NCI-H1092 (cell line): Measurements from ENCODE around the gene SH3BP5L.

Experiments used
- DNase-seq: peaks from one replicate; lab custom pipeline; 2025; lab: John Stamatoyannopoulos, UW

Gene SH3BP5L

DNA sequence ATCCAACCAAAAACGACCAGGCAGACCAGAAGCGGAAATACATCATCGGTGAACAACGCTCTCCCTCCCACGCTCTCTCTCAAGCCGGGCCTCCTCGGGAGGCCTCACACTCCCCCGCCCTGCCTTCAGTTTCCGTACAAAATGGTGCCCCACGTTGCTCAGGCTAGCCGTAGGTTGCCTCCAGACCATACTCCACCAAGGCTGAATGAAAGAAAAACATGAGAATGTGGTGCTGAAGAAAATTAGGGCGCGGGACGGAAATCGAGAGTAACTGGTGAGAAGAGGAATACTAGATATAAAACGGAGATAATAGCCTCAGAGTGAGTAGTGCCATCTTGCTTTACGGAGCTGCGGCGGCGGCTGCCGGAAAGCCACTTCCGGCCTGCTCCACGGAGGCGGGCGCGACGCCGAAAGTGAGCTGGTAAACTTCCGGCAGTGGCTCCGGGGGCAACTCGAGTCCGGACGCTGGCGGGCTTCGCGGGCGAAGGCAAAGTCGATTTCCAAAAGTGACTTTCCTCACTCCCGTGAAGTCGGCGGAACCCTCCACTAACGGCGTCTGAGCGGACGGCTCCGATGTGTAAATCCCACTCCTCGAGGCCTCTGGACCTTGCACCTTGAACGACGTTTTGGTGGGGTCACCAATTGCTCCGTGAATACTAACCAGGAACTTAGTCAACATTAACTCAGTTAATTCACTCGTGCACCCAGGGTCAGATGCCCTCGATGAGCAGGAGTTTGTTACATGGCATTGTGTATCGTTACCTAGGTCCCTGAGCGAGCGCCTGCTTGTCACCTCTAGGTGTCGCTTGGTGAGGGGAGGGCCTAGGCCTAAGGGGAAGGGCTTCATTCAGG, at the start of gene SH3BP5L:
SH3BP5L (minus strand) TSS at position 7 of the 852 bp plus-strand sequence. CDS start 980 bp downstream, outside the sequence.
- DNase-seq: peak; percentile 93

DNA sequence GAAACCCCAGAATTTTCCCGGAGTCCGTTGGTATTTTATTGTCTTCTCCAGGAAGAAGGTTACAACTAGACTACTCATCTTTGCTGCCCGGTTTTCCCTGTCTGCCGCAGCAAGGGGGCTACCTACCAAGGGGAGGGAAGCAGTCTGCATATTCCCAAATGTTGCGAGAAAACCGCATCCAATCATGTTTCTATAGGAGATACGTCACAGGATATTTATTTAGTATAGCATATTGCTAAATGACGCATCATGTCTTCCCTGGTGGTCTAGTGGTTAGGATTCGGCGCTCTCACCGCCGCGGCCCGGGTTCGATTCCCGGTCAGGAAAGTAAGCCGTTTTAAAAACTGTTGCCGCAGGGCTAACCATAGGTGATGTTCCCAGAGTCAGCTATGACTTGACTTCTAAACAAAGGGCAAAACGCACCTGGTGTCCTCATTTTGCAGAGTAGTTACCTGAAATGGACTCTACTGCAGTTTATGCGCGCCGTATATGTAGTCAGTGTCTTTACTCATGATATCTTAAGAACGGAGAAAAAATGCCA, 48.3 kb upstream of the SH3BP5L start:
- peak; percentile 89 for DNase-seq

DNA sequence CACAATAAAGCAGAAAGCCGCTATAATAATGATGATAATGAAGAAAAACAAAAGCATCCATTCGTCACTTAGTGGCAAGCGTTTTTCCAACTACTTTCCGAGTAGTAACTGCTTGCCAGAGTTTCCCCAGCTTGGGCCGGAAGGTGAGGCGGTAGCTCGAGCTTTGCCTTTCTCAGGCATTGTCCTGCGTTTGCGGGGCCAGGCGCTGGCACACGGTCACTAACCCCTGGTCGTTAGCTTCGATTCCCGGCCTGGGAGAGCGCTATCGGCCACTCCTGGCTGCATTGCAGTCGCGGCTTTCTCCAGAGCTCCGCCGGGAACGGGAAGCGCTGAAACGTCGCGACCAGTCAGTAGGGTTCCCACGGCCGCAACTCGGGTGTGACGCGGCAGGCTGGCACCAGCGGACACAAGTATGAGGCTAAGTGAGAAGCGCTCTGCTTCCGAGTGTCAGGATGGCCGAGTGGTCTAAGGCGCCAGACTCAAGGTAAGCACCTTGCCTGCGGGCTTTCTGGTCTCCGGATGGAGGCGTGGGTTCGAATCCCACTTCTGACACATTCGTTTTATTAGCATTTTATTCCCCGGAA, 47.8 kb upstream of the SH3BP5L start:
- peak; percentile 94 for DNase-seq

DNA sequence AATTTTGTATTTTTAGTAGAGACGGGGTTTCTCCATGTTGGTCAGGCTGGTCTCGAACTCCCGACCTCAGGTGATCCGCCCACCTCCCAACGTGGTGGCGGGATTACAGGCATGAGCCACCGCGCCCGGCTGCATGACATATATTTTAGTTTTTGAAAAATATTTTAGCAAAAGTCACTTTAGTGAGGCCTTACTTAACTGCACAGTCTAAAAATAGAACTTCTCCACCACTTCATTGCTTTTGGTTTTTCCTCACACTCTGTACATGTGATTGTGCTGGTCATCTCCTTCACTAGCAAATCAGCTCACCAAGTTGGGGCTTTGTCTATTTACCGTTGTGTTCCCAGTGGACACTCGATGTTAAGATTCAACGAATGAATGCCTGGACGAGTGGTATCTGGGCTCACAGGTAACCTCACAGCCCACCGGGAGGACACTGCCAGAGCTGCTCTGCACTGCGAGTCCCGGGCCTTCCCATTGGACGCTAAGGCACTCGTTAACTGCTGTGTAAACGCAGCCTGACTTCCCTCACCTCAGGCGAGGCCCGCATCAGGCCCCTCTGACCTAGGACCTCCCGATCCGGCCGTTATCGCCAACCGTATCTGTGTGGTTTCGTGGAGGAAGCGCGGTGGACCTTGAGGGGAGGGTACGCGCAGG, 47.2 kb upstream of the SH3BP5L start:
- peak; percentile 43 for DNase-seq

DNA sequence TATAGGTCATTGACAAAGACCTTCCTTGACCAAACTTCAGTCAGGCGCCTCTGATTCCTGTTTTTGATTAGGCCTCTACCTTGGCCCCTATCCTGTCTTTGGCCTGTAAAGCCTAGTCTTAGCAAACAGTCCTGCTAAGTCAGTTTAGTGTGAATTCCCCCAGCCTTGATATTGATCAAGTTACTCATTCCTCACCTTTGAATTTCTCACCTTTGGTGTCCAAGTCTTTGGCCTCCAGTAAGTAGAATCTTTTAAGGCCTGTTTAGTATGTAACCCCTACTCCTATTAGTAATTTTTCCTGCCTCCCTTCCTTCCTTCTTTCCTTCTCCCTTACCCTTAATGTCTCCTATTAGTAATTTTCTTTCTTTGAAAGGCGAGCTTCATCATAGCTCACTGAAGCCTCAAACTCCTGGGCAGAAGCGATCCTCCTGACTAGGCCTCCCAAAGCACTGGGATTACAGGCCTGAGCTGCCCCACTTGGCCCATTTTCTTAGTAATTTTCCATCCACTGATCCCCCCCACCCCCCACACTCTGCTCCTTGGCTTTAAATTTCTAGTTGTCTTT, 46.2 kb upstream of the SH3BP5L start:
- DNase-seq: no peak

DNA sequence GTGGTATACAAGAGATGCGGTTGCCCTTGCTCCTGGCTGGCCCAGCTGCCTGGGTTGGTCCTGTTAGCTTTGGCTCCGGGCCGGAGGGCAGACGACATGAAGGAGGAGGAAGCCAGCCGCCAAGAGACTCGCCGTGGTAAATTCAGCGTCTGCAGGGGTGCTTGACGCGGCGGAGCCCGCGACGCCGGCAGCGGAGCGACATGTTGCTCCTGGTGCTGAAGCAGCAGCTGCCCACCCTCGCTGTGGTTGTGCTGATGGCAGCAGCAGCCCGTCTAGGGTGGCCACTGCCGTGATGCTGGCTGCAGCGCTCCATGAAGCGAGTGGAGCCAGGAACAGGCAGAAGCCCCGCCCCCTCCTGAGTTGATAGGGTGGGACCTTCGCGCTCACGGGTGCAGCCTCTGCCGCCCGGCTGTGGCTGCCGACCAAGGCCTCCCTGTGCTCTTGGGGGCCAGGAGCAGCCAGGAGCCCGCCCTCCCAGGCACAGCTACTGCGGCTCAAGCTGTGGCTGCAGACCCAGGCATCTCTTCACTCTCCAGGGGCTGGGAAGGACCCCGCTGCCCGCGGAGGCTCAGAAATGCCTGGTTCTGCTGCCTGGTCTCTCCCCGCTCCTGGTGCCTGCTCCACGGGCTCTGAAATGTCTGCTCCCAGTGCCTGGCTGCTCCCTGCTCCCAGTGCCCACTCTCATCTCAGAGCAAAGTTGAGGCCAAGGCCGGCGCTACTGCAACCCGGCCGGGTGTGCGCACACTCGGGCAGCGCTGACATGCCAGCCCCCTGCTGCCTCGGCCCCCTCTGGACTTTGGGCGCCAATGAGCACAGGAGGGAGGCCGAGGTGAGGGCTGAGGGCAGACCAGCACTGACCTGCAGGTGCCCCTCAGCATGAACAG, 37.5 kb upstream of the SH3BP5L start:
- DNase-seq: peak; percentile 91

DNA sequence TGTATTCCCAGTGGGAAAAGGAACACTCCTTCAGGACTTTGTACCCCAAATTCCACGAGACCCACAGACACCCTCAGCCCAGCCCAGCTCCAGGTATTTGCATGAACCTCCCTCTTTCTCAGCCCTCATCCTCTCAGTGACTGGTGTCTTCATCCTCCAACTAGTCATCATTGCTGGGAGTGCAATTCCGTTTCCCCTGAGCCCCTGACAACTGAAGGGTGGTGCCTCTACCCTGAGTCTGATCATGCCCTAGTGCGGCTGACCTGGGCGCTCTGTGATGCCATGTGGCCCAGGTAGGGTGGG, 36.9 kb upstream of the SH3BP5L start:
- DNase-seq: no peak

DNA sequence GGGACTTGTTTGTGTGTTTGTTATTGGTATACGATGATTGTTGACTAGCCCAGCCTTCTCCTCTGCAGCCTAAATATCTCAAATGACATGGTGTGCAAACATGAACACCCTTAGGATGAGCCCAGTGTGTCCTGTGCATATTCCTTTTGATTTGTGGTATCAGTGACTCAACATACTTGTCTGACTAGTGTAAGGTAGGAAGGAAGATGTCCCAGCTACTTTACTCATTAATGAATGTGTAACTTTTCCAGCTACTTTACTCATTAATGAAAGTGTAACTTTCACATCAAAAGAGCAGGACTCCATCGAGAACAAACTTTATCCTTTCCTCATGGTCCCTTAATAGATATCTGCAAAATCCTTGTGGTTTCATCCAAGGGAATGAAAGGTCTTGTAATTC, 35.9 kb upstream of the SH3BP5L start:
- no peak for DNase-seq

DNA sequence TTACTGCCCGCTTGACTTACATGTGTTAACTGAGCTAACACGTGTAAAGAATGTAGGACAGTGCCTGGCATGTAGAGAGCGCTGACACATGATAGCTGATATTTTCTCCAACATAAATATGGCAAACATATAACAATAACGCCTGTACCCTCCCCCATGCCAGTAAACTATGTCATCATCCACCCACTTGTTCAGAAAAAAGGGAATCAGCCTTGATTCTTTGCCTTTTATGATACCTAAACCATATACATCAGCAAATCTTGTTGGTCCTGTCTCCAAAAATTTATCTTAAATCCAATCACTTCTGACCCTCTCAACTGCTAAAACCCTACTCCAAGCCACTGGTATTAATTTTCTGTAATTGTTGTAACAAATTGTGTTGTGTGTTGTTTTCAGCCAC, 34.3 kb upstream of the SH3BP5L start:
- no peak for DNase-seq

DNA sequence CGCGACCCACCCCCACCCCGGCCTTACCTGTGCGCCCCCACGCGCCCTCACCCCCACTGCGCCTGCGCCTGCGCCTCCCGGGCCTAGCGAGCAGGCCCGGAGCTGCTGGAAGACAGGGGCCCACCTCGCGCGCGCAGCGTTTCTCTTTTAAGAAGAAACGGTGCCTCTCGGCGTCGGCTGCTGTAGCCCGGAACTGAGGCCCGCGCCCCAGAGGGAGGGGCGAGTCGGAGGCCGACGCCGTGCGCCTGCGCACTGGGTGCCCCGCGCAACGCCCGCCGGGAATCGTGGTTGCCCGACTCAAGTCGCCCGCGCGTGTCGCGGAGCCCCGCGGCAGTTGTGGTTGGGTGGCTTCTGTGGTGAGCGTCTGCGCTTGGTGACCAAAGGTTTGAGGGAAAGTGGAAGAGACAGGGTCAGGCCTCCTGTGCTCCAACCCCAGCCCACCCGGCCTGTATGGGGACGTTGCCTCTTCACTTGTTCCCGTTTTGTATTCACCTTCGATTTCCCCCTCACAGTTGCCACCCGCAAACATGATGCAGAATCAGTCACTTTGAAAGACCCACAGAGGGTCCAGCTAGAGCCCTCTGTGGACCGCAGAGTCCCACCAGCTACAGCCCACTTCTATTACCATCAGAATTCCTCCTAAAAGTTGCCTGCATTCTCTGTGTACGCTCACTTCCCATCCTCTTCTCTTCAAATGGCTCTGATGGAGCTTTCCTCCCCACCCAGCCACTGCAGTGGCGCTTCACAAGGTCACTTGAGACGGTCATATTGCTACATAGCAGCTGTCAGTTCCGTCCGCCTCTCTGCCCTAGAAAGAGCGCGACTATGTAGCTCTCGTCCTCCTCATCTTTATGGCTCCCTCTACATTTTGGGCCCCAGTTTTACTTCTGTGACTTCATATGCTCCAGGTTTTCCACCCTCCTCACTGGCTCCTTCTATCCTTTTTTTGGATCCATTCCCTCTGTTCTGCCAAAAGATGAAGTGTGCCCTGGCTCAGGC, 33.5 kb upstream of the SH3BP5L start, which contains the start of gene ZNF692:
ZNF692 (minus strand) TSS at position 195 of the 999 bp plus-strand sequence. CDS start 776 bp downstream, outside the sequence.
- DNase-seq: peak; percentile 98

DNA sequence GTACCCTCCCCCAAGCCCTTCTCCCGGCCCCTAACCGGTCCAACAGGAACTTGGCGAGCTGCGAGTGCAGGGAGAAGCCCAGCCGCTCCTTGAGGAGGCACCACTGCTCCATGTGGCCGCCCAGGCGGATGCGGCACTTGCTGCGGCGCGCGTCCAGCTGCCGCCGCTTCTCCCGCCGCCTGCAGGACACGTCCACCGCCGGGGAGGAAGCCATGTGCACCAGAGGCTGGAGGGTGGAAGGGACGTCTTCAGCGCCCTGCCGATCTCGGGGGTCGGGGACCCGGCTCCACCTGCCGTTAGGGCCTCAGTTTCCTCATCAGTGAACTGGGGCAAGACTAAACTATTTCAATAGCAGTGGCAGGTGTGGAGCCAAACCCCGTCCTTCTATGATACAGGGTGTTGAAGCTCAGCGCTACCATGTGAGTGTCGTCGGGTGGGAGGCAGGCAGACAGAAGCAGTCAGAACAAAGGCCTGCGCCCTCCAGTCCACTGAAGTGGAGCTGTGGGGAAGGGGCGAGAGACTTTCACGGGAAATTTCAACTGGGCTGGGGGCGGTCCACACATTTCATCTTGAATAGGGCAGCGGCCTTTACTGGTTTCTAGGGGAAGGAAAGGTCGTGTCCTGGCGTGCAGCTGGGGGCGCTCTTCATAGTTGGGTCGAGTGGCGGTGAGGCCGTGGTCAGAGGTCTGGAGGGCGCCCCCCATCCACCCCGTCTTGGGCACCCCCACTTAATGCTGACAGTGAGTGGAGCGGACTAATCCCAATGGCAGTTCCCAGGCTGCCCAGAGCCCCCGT, 32.6 kb upstream of the SH3BP5L start:
- DNase-seq: peak; percentile 82

DNA sequence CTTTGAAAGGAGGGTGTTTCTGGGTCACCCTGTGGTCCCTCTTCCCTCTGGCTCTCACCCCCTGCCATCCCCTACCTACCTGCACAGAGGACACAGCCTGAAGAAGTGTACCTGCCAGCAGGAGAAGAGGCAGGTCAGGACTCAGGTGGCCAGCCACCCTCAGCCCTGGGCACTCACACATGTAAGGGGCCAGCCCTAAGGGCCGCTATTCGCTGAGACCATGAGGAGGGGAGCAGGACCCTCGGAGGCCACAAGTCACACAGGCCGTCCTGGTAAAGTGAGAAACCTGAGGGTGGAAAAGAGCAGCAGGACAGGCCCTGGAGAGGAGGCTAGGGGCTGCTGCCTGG, 32.0 kb upstream of the SH3BP5L start:
- DNase-seq: no peak

DNA sequence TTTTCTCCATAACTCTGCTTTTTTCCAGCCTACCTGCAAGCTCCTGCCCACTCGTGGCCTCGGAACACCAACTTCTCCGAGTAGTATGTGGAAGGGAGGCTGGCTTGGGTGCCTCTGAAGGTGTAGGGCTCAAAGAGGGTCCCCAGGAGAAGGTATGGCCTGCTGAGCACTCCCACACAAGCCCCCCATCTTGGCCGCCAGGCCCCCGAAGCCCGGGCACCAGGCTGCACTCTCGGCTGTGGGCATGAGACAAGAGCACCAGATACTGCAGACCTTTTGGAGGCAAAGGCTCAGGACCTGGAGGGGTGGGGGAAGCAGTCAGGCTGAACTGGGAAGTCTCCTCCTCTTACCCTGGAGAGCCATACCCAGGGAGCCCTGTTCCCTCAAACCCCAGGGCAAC, 31.5 kb upstream of the SH3BP5L start:
- DNase-seq: no peak

DNA sequence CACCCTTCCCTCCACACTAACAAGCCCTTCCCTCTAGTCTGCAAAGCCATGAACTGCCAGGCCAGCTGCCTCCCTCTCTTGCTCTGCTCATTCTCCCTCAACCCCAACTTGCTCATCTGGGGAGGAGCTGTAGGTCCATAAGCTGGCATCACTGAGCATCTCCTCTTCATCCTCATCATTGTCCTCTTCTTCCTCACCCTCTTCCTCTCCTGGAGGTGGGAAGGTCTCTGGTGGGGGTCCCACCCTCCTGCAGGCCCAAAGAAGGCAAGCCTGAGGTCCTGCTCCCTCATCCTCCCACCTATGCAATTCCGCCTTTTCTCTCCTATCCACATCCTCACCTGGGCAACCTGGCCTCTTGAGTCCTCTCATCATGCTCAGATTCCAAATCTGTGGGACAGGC, 30.5 kb upstream of the SH3BP5L start:
- DNase-seq: no peak

DNA sequence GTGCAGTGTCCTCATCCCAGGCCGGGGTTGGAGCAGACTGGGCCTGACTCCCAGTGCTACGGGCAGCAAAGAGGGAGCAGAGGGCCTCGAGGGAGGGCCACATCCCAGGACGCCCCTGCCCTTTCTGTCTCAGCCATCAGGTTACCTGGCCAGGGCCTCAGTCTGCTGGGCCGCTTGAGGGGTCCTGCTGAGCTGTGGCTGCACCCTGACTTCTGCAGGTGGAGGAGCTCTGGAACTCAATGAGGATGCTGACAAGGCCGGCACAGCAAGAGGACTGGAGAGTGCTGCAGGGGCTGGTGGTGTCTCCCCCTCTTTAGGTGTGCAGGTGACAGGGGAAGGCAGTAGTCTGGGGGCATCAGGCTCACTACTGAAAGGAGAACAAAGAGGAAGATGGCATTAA, 29.9 kb upstream of the SH3BP5L start:
- DNase-seq: no peak

DNA sequence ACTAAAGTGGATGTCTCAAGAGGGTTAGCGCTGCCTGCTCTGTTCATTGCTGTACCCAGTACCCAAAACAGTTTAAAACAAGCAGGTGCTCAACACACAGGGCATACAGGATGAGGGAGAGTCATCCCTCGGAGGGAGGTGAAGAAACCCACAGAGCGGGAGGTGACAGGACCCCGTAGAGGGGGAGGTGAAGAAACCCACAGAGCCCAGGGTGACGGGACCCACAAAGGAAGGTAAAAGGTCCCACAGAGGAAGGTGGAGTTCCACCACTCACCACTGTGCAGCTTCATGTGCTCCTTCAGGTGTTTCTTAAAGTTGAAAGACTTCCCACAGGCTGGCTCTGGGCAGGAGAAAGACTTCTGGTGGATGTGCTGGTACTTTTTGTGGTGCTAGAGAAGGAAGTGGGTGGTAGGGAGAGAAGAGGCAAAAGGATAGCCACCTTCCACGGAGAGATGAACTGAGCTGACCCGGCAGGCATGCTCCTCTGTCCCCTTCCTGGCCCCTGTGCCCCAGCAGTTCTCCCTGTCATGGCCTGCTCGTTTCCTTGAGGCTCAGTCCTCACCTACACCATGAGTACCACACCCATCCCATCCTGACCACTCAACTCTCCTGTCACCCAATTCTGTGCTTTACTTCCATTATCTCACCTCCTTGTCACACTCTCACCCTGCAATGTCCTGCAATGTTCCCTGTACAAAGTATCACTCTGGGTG, 28.1 kb upstream of the SH3BP5L start:
- no peak for DNase-seq

DNA sequence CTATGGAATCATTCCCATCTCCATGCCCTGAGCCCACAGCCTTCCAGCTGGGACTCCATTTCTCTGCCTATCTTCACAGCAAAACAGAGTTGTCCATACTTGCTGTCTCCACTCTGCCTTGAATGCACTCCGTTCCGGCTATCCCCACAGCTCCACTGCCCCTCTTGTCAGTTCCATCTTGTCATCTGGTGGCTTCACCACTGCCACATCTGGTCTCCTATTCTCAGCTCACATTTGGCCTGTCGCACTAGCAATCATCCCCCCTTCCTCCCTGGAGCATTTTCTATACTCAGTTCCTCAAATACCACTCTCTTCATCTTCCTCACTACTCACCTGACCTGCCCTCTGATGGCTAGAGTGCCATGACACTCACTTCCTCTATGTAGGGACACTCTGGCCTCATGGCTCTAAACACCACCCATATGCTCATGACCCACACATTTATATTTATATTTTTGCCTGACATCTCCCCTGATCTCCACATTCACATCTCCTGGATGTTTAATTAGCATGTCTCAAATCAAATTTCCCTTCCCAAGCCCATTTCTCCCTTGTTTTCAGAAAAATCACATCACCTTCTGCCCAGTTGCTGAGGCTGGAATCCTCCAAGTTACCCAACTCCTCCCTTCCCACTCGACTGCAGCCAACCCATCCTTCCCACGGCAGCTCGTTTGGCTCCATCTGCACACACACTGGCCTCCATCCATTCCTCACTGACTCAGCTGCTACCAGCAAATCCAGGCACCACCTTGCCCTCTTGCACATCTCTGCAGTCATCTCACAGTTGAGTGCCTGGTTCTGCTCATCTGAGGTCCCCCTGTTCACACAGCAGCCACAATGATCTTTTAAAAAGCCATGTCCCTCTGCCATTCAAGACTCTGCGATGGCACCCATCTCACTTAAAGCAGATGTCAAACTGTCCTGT, 27.0 kb upstream of the SH3BP5L start:
- DNase-seq: no peak

DNA sequence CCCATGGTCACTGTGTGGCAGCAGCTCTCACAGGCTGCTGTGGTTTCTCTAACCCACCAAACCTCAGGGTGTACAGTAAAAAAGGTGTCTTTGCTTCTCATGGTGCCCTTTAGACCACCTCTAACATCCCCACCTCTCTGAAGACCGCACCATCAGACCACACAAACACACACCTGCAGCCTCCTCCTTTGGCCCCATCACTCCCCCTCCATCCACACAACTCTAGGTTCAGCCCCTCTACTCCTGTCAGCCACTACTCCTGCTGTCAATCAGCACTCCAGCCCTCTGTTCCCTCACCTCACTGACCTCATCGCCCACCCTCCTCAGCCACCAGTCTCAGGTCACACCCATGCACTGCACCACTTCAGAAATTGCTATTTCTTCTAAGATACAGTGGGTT, 25.7 kb upstream of the SH3BP5L start:
- no peak for DNase-seq
